DLD1 (cell line): ENCODE results near the gene PPIP5K1.

Experiments used
- in situ Hi-C: cut with HindIII; loops from 2 replicates; pipeline ENCODE4 v1.10.0; 2017; ENCODE audit warnings: low sequenced_read_pairs

PPIP5K1 gene

DNA sequence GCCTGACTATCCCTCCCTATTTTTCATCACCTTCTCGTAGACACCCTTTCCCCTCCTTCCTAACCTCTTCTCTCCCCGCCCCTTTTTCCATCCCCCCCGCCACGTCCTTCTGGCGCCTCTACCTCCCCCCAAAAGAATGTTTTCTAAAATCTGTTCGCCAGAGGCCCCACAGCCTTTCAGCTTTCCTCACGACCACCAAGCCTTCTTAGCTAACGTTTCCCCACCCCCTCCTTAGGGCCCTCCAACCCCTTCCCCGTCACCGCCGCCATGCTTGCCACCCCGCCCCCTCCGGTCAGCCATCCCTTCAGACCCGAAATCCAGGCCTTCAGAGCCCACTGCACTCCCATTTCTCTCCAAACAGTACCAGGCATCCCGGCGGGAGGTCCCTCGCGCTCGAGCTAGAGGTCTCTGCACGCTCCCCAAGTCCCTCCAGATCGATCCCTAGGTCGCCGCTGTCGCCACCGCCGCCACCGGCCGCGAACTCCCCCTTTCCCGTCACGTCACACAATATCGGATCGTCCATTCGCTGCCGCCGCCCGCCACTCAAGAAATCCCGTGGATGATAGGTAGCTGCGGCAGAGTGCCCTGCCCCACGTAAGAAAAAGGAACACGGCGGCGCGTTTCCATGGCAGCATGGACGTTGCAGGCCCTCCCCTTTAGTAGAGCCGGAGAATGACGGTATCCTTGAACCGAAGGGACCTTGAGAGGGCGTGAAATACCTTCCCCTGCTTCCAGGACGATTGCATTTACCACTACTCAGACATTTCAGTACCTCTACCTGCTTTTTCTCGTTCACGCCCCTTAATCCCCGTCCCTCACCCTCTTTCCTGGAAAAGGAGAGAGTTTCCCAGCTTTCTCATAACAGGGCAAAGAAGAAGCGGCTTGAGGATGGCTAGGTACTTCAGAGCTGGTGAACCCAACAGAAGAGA is 97.1 kb downstream of the PPIP5K1 start, which contains the start of gene TP53BP1:
Gene TP53BP1, minus strand, starts transcription at position 484 of the 929 bp plus-strand sequence. Its CDS starts 113 bp downstream, at position 371.
- in situ Hi-C loops, result no loop called here

- in situ Hi-C loops, result no loop called here
These were observed 97.7 kb downstream of the PPIP5K1 start for GRCh38 chr15:43492266-43492665.

DNA sequence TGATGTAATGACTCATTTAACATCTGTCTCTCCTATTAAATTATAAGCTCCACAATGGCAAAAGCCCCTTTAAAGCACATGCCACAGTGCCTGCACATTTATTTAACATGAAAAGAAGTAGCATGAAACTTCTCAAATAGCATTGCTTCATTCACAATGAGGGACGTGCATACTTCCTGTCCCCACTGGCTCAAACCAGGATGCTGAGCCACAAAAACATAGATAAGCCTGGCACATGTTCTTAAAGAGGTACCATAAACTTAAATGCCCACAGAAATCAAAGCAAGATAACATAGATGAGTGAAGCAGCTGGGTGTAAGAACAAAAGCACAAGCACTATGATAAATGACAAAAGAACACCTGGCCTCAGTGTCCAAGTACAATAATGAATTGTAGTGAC is 100.8 kb downstream of the PPIP5K1 start:
- in situ Hi-C loops, result no loop called here

GRCh38 chr15:43488790-43489189 is 101.2 kb downstream of the PPIP5K1 start:
- in situ Hi-C loops, result no loop called here

- in situ Hi-C loops, result no loop called here
These were observed 102.6 kb downstream of the PPIP5K1 start for GRCh38 chr15:43487271-43487895.

- in situ Hi-C loops, result no loop called here
These were observed 105.6 kb downstream of the PPIP5K1 start for GRCh38 chr15:43484455-43484854.
